Neutrophil (primary cell): ENCODE results near the gene TRIM6.
A peak's percentile ranks its signal among the peaks of the same experiment; 100 is the strongest.

Source experiments
- H3K27ac ChIP-seq: fragments of 200-600 bp; sonication (generic); 2 replicates; pipeline ENCODE4 v1.5.1; 2016; ENCODE audit warnings: mild to moderate bottlenecking, moderate library complexity
- H3K27me3 ChIP-seq: fragments of 200-600 bp; sonication (generic); 2 replicates; pipeline ENCODE4 v1.6.0; 2016; ENCODE audit warnings: mild to moderate bottlenecking
- H3K36me3 ChIP-seq: fragments of 200-600 bp; sonication (generic); 2 replicates; pipeline ENCODE4 v1.5.1; 2017
- H3K4me1 ChIP-seq, 2 experiments: fragments of 200-600 bp in 1 of 2; sonication (generic) in 1 of 2; 1 replicate in 1 of 2; 2 replicates in 1 of 2; pipeline versions ENCODE4 v1.5.1 to v1.6.1; 2013 to 2016; ENCODE audit warnings: low read depth in 1 of 2, low read length in 1 of 2, mild to moderate bottlenecking in 1 of 2, moderate library complexity in 1 of 2; ENCODE audit not compliant: control insufficient read depth in 1 of 2, insufficient read depth in 1 of 2
- H3K4me3 ChIP-seq, 2 experiments: fragments of 200-600 bp in 1 of 2; sonication (generic) in 1 of 2; 1 replicate in 1 of 2; 2 replicates in 1 of 2; pipeline ENCODE4 v1.5.1; 2013 to 2016; ENCODE audit warnings: low read depth in 1 of 2, low read length in 1 of 2, mild to moderate bottlenecking in 1 of 2, moderate library complexity in 1 of 2
- H3K9me3 ChIP-seq: fragments of 200-600 bp; sonication (generic); 2 replicates; pipeline ENCODE4 v1.5.1; 2016
- TF ChIP-seq, protein P1 (sequence below): fragments of 200-600 bp; sonication (generic); IDR thresholded peaks from 2 replicates; pipeline ENCODE4 v1.5.1; 2016; ENCODE audit warnings: antibody characterized with exemption

Gene TRIM6

DNA sequence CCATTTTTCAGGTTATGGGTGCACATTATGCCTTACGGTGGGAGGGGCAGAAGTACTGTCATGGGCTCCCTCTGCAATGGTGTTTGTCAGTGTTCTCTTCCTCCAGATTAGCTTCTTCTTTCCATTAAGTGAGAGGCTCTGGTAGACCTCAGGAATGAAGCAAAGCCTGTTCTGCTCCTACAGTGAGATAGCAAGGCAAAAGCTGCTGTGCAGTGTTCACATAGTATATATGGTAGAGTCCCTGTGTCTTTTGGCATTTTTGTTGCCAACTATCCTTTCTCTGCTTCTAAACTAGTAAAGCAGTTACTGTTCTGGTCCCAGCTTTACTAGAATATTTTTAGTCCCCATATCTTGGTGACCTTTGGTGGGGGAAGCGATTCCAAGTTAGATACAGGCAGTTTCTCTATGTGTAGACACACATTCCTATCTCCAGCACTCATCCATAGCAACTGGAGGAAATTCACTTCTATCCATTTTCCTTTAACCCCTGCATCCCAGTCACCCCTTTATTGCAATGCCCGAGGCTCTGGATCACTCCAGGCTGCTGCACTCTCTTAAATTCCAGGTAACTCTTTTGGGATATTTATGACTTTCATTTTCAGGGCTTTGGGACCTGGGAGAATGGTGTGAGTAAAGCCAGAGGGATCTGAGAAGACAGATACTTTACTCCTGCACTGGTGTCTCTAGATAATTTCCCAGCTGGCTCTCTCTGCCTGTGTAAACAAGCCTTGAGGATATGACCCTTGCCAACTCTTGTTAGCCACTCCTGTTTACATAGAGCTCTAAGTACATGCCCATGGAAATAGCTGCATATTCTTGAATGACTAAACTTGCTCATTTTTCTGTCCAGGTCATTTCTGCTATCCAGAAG lies 24.4 kb downstream of the TRIM6 start:
- H3K4me3 ChIP-seq, result no peak overlapping the region
- TF ChIP-seq, protein P1, sequence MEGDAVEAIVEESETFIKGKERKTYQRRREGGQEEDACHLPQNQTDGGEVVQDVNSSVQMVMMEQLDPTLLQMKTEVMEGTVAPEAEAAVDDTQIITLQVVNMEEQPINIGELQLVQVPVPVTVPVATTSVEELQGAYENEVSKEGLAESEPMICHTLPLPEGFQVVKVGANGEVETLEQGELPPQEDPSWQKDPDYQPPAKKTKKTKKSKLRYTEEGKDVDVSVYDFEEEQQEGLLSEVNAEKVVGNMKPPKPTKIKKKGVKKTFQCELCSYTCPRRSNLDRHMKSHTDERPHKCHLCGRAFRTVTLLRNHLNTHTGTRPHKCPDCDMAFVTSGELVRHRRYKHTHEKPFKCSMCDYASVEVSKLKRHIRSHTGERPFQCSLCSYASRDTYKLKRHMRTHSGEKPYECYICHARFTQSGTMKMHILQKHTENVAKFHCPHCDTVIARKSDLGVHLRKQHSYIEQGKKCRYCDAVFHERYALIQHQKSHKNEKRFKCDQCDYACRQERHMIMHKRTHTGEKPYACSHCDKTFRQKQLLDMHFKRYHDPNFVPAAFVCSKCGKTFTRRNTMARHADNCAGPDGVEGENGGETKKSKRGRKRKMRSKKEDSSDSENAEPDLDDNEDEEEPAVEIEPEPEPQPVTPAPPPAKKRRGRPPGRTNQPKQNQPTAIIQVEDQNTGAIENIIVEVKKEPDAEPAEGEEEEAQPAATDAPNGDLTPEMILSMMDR, result no peak
- H3K9me3 ChIP-seq, result no peaks in the 10 kb centered on the region
- peaks cover 19 to 21% of the 10 kb centered on the region in 2 experiments for H3K4me1 ChIP-seq
- no peaks in the 10 kb centered on the region for H3K36me3 ChIP-seq
- no peak overlapping the region for H3K27ac ChIP-seq
- no peaks in the 10 kb centered on the region for H3K27me3 ChIP-seq

DNA sequence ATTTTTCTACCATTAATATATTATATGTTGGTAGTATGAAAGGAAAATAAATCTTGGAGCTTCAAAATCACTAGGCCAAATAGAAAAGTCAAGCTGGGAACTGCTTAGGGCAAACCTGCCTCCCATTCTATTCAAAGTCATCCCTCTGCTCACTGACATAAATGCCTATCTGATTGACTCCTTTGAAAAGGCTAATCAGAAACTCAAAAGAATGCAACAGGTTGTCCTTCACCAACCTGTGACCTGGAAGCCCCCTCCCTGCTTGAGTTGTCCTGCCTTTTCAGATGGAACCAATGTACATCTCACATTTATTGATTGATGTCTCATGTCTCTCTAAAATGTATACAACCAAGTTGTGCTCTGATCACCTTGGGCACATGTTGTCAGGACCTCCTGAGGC lies 25.1 kb downstream of the TRIM6 start:
- Histone ChIP-seq H3K4me1 (peaks cover 21 to 23% of the 10 kb centered on the region in 2 experiments), H3K27me3 (no peaks in the 10 kb centered on the region), H3K36me3 (no peaks in the 10 kb centered on the region), H3K9me3 (no peaks in the 10 kb centered on the region), H3K4me3 (no peak overlapping the region), H3K27ac (no peak overlapping the region)
- TF ChIP-seq, protein P1, result no peak

DNA sequence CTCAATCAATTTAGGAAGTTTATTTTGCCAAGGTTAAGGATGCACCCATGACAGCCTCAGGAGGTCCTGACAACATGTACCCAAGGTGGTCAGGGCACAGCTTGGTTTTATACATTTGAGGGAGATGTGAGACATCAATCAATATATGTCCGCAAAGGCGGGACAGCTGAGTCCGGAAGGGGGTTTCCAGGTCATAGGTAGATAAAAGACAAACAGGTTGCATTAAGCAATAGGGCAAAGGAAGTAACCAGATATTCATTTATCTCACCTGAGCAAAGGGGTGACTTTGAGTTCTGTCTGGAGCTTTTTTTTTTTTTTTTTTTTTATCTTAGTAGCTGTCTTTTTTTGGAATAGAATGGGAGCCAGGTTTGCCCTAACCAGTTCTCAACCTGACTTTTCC lies 26.4 kb downstream of the TRIM6 start:
- TF ChIP-seq, protein P1, result no peak
- no peak overlapping the region for H3K27ac ChIP-seq
- peaks cover 21 to 23% of the 10 kb centered on the region in 2 experiments for H3K4me1 ChIP-seq
- H3K4me3 ChIP-seq, result no peak overlapping the region
- H3K36me3 ChIP-seq, result no peaks in the 10 kb centered on the region
- H3K27me3 ChIP-seq, result no peaks in the 10 kb centered on the region
- no peaks in the 10 kb centered on the region for H3K9me3 ChIP-seq

DNA sequence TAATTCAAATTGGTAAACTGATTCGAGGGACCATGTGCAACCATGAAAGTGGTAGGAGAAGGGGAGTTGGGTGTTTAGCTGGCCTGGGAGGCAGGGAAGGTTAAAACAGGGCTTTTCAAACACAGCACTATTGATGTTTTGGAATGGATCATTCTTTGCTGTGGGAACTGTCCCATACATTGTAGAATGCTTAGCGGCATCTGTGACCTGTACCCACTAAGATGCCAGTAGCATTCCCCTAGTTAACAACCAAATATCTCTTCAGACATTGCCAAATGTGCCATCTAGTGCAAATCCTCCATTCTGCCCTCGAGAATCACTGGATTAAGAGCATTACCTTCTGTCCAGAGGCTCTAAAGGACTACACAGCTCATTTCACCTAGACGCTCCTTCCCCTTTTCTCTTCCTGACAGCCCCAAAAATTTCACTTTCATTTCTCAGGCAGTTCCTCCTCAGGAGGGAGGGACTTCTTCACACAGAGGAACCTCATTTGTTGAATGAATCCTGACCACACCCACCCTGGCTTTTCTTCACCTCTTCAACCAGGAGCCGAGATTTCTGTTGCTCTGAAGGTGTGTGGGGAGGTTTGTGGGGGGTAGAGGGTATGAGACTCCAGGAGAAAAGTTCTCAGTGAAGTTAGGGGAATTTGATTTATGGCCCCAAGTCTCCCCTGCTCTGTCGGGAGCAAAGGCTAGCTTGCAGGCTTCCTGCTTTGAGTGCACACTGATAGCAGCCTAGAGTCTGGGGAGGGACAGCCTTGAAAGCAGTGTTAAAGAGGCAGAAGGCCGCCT lies 28.2 kb downstream of the TRIM6 start, which contains the start of gene TRIM34:
Gene TRIM34 (plus strand): TSS at position 513 of the 791 bp plus-strand sequence. CDS start 7,331 bp downstream, outside the sequence.
- TF ChIP-seq, protein P1, result no peak
- H3K9me3 ChIP-seq, result no peaks in the 10 kb centered on the region
- peaks cover 21 to 23% of the 10 kb centered on the region in 2 experiments for H3K4me1 ChIP-seq
- H3K36me3 ChIP-seq, result no peaks in the 10 kb centered on the region
- peak within 1 kb of the TSS; percentile 91 for H3K27ac ChIP-seq
- no peaks in the 10 kb centered on the region for H3K27me3 ChIP-seq
- peak within 1 kb of the TSS; percentile 67 to 69 for H3K4me3 ChIP-seq

DNA sequence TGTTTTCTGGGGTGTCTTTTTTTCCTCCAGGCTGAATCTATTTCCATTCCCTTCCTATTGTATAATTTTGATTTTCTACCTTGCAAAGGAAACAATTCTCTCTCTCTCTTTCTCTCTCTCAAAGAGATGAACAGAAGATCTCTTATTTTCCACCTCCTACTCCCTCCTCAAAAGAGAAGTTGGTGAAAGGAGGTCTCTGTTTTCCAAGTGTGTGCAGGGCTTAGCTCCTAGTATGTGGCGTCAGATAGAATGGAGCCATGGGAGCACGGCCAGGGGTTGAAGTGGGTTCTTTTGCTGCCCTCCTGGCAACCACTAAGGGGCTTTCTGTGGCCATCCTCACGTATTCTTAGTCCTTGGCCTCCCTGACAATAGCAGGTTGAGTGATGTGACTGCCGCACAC lies 28.8 kb downstream of the TRIM6 start:
- H3K27ac ChIP-seq, result peak overlapping the region; percentile 91
- peaks cover 21 to 23% of the 10 kb centered on the region in 2 experiments for H3K4me1 ChIP-seq
- H3K27me3 ChIP-seq, result no peaks in the 10 kb centered on the region
- H3K4me3 ChIP-seq, result peak overlapping the region; percentile 67 to 69
- no peaks in the 10 kb centered on the region for H3K9me3 ChIP-seq
- TF ChIP-seq, protein P1, result no peak
- no peaks in the 10 kb centered on the region for H3K36me3 ChIP-seq
